GM18907 (cell line): ENCODE results near the gene GPR25.

ENCODE experiments used
- ATAC-seq: cut with Tn5 transposase; IDR thresholded peaks from one replicate; pipeline ENCODE4 v1.9.1; 2021; ENCODE audit warnings: mild to moderate bottlenecking, moderate library complexity; ENCODE audit not compliant: unreplicated experiment

Gene GPR25

DNA sequence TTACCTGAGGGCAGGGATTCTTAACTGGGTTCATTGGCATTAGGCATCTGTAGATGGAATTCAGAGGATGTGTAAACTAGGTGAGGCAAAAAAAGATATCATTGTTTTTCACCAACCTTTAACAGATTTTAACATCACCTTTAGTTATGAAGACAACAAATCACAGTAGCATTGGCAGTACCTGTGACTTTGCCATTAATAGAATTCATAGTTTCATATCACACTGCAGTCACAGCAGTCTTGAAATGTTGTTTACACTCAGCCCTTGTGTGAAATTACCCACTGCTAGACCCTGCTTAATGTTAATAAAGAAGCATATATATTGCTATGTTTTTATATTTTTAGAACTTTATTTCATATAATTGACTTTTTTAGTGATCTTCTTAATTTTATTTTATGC is 20.2 kb downstream of the GPR25 start:
- ATAC-seq, result no peak

DNA sequence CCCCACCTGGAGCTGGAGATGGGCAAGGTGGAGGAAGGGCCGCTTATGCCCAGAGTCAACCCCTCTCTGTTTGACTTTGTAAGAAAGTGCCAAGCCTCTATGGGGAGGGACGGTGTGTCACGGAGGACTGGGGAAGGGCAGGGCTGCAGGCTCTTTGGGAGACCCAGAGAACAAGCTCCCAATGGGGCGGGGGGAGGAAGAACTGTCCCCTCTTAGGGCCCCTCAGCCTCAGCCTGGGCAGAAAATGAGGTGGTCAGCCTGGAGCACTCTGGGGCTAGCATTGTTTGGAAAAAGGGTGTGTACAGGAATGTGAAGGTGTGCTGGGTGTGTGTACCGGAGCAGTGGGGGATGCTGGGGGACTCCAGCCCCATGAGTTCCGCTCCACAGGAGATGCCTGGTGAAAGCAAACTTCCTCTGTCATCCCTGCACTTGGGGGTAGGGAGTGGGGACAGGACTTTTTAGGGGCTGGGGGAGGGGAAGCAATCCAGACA is 20.7 kb downstream of the GPR25 start:
- no peak for ATAC-seq

DNA sequence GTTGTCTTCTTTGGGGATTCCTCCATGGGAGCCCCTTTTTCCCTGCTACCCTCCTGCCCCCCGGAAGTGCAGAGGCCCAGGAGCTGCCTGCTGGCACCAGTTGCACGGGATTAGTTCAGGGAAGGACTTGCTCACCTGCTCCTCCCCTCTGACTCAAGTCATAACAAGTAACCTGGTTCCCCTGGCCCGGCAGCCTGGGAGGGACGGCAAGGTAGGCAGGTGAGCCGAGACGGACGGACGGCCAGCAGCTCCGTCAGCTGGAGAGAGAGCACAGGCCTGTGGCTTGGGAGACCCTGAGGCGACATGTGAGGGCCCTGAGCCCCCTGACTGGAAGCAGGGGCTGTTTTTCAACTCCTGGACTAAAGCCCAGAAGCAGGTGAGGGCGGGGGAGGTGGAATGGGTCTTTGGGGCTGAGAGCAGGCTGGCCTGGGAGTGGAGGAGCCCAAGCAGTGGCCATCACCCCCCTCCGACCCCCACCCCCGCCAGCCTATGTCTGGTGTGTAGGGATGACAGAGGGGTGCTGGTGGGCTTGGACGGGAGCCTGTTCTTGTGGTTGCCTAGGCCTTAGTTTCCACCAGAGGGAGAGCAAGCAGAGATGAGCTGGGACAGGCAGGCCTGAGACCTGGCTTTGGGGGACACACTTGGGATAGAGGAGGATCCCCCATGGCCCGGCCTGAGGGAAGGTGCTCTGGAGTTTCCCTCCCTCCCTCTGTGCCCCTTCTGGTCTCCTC is 22.1 kb downstream of the GPR25 start, which contains the start of gene INAVA:
Gene INAVA (plus strand): TSS at position 189 of the 731 bp plus-strand sequence. CDS start 3,501 bp downstream, outside the sequence.
- ATAC-seq, result no peak

DNA sequence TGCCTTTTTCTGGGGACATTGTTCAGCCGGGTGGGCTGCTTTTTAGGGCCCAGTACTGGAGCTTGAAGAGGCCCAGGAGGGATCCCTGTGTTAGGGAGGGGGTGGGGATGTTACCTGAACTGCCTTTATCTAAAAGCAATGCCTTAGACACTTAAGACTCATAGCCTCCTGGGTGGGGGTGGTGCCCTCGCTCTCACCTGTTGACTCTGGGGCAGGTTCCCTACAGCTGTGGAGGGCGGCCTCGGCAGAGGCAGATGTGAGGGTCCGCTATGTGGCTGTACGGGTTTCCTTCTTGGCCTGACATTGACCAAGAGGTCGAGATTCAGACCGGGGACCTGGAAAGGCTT is 22.6 kb downstream of the GPR25 start:
- ATAC-seq, result no peak

DNA sequence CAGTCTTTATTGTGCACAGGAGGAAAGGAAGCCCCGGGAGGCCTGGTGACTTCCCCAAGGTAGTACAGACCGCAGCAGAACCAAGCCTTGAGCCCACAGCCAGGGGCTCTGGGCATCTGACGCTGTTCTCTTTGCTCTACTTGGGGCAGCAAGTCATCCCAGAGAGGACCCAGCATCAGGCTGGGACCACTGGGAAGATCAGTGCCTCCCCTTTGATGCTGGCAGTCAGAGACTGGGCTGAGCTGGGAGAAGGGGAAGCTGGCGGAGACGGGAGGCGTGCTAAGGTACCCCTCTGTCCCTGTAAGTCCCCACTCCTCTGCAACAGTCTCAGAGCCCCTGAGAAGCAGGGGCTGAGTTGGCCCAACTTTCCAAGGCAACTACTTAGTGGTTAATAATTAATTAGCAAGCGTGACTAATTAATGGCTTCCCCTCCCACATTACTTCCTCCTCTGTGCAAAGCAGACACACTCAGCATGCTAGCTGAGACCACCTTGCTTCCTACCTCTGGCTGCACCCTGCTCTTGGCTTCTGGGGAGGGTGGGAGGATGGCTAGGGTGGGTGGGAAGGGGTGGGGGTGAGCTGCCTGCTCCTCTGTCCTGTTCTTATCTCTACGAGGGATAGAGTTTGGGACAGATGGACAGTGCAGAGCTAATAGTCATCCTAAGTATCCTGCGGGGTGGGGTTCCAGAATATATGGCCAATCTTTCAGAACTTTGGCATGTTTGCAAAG is 23.2 kb downstream of the GPR25 start:
- ATAC-seq, result peak; percentile 69

DNA sequence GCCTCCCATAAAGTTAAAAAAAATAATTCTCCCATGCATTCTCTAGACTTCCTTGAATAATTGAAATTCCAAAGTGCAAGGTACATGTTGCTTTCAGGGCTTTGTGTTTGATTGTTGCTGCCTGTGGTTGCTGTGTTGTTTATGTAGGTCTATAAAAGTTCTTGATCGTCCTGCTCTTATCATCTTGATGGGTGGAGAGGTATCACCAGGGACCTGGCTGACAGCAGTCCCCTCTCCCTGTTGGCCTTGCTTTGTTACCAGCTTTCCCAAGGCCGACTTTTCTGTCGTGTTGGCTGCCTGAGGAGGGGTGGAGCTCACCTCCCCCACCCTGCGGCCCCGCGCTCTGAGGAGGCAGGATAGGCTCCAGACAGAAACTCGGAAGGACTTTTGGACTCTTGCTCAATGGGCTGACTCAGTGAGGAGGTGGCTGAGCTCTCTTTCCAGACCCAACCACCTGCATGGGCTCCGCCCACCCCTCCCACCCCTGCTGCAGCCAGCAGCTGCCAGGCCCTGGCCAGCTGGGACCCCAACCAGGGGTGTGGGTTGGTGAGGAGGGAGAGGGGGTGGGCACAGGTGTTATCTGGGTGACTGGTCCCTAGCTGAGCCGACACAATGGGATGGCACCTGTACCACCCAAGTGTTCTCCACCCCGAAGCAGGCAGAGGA is 23.9 kb downstream of the GPR25 start:
- ATAC-seq, result no peak

DNA sequence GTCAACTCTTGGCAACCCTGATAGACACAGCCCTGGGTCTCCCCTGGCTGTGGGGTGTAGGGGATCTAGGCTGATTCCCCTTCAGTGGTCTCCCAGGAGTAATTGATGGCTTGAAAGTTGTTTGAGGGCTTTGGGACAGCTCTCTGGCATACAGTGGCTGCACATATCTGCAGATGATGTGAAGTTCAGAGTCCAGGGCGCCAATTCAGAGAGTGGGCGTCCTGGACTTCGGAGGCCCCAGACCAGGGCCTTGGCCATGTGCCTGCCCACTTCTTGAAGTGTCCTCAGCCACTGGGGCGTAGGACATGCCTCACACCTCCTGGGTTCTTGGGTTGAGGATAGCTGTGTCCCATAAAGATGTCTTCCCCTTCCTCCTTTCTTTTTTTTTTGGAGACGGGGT is 24.5 kb downstream of the GPR25 start:
- no peak for ATAC-seq

DNA sequence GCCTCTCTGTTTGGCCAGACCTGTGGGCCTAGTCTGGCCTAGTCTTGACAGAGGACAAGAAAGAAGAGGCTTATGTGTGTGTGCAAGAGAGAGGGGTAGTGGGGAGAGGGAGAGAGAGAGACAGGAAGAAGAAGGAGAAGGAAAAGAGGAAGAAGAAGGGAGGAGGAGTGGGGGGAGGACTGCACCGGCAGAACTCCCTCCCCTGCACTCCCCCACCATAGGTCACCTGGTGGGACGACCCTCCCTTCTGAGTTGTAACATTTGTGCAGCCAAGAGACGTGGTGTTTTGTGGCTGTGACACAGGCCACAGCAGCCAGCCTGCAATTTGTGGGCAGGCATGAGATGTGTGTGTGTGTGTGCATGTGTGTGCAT is 26.2 kb downstream of the GPR25 start:
- ATAC-seq, result no peak

DNA sequence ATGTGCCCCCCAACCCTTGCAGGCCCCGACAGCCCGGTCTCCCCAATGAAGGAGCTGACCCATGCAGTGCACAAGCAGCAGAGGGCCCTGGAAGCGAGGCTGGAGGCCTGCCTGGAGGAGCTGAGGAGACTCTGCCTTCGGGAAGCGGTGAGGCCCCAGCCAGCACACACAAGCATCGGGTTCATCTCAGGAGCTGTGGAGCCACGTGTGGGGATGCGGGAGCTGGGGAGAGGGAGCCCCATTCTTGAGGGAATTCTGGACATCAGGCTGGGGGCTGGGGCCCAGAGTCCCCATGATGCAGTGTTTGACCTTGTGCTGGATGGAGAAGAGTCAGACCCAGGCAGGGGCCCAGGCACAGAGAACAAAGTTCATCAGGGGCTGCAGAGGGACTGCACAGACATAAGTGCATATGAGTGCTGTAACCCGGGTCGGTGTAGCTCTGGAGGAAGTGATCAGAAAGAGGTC is 26.7 kb downstream of the GPR25 start:
- ATAC-seq, result no peak

DNA sequence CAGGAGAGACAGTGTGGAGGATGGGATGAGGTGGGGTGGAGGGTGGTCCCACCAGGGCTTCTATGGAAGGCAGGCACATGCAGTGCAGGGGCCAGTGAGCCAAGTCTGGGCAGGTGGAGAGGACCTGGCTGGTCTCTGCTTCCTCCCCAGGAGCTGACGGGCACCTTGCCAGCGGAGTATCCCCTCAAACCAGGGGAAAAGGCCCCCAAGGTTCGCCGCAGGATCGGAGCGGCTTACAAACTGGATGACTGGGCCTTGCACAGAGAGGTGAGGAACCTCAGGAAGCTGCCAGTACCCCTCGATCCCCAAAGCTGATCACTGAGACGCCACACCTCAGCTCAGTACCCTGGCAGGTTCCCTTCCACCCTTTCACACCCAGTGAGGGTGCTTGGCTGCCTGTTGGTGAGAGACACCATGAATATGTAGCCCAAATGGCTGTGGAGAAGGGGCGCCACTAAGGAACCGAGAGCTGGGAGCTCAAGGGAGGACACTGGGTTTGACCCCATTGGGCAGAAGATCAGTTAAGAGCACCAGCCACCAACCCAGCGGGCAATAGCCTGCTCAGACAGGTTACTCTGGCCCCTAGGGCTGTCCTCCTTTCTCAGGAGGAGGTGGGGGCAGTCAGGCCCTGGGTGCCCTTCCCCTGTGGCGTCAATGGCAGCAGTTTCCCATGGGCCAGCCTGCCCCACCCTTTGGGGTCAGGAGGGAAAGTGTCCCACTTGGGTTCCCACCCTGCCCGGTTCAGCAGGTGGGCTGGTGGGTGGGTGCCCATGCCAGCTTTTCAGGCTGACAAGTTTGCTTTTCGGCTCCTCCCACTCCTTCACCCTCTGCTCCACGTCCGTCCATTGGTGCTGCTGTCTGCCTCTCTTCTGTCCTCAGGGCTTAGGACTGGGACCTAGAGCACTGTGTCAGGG is 27.4 kb downstream of the GPR25 start:
- ATAC-seq, result no peak

DNA sequence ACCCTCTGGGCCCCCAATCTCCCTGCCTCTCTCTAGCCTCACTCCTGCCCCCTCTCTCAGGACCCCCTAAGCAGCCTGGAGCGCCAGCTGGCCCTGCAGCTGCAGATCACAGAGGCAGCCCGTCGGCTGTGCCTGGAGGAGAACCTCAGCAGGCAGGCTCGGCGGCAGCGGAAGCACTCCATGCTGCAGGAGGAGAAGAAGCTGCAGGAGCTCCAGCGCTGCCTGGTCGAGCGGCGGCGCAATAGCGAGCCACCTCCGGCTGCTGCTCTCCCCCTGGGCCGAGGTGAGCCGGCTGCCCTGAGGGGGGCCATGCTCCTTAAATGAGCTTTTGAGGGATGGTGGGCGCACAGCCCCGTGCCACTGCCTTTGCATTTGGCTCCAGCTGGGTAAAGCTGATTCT is 28.1 kb downstream of the GPR25 start:
- no peak for ATAC-seq

DNA sequence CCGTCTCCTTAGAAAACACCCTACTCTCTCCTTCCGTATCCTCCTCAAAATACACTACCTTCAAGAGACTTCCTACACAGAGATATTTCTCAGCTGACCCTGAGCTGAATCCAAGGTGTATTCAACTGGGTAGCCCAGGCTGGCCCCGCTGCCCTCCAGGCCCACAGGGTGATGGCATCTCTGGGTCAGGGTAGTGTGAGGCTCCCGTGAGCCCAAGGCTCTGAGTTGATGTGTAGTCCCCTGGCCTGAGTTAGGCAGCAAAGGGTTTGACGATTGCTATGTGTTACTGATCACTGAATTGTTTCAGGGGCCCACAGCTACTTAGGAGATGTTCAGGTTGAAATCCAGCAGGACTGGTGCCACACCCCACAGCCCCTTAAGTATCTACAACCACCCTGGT is 28.6 kb downstream of the GPR25 start:
- no peak for ATAC-seq

DNA sequence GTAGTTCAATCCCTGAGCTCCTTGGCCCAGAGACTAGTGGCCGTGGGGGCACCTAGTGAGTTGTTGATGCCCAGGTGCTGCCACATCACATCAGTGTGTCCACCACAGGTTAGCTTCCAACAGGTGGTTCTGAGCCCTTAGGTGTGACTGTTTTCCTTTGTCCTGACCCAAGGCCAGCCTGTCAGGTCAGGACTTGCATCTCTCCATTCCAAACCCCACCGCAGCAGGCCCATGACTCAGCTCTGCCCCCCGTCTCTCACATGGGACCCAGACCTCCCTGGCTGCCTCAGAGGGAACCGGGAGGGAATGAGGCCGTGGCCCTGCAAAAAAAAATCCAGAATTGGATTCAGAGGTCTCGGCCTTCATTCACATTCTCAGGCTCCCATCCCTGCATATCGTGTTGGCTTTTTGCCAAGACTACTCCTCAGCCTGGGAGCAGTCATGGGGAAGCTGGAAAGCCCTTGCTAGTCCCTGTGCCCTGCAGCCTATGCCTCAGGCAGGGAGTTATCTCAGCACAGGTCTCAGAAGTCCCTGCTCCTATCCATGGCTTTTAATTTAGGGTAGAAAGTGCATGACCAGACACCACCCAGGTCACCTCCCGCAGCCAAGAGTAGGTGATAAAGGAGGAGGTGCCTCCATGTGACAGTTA is 29.1 kb downstream of the GPR25 start:
- no peak for ATAC-seq

DNA sequence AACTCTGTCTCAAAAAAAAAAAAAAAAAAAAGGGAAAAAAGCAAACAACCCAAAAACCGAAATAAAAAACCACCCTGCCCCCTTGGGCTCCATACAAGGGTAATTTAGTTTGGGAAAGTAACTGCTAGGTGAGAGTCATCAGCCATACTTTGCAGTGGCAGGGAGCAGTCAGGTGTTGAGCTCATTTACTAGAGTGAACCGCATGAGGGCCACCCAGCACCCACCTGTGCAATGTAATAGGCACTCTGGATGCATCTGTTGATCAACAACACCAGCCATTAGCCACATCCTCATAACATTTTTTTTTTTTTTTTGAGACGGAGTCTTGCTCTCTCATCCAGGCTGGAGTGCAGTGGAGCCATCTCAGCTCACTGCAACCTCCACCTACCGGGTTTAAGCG is 31.0 kb downstream of the GPR25 start:
- no peak for ATAC-seq

DNA sequence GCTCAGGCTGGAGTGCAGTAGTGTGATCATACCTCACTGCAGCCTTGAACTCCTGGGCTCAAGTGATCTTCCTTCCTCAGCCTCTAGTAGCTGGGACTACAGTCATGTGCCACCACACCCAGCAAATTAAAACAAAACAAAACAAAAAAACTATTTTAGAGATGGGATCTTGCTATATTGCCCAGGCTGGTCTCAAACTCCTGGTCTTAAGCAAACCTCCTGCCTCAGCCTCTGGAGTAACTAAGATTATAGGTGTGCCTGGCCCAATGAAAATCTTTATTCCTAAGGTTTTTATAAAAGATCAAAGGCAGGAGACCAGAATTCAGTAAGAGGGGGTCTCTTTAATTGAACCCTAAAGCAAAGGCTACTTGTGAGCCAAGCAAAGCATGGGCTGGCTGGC is 32.0 kb downstream of the GPR25 start:
- no peak for ATAC-seq

DNA sequence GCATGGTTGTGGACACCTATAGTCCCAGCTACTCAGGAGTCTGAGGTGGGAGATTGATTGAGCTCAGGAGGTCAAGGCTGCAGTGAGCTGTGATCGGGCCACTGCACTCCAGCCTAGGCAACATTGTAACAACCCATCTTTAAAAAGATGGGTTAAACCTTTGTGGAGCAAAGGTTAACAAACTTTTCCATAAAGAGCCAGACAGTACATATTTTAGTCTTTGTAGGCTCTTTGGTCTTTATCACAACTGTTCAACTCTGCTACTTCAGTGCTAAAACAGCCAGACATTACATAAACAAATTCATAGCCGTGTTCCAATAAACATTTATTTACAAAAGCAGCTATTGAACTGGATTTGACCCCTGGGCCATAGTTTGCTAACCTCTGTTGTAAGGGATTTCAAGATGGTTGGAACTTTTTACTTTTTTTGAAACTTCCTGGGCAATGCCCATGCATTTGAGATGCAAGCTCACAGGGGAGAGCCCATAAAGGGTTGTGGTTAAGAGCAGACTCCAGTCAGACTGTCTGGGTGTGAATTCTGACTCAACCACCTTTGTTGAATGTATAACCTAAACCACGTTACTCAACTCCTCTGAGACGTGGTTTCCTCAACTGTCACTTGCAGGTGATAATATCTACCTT is 32.8 kb downstream of the GPR25 start:
- ATAC-seq, result peak; percentile 35

DNA sequence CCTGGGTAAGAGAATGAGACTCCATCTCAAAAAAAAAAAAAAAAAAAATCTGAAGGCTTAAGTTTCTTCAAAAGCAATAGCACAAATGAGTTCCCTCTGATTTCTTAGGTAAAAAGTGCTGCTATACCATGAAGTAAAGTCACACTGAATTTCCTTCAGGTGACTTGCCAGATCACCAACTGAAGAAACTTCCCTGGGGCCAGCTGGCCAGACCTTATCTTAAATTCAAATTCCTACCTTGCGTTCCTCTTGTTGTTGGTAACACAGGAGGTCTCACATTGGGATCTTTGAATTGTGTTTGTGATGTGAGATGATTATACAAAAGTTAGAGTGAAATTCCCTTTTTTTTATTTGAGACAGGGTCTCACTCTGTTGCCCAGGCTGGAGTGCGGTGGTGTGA is 33.7 kb downstream of the GPR25 start:
- ATAC-seq, result no peak

DNA sequence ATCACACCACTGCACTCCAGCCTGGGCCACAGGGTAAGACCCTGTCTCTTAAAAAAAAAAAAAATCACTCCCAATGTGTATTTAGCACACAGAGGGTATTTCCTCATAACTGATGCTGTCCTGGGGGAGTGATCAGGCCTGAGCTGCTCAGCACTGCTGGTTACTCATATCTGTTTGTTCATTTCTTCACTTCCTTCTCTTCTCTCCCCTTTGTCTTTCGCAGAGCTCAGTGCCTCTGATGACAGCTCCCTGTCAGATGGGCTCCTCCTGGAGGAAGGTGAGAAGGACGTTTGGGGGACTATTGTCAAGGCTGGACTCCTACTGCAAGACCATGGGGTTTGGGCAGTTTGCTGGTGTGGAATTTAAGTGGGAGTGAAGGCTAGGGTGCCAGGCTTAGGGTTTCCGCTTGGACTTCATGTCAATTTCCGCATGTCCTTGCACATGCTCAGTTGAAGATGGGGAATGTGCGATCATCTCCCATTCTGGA is 34.9 kb downstream of the GPR25 start:
- peak; percentile 60 for ATAC-seq

DNA sequence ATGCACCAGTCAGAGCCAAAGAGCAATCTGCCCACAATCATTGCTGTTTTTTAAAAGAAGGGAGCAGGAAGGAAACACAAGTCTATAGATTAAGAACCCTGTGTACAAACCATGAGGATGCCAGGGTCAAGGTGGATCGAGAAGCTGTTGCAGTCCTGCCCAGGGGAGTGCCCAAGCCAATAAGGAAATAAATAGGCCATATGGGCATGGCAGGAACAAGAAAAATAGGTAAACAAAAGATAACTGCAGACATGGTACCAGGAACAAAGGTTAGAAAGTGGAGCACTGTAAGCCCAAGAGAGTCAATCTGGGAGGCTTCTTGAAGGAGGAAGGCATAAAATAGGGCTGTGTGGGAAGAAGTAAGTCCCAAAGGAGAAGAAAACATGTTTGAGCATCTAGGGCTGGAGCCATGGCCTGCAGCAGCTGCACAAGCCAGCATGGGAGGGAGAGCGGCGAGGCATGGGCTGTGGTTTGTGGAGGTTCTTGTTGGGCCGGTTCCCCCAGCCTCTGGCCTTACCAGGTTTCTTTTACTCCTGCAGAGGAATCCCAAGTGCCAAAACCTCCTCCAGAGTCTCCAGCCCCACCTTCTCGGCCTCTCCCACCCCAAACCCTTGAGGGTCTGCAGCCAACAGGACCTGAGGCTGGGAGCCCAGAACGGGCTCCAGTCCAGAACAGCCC is 35.5 kb downstream of the GPR25 start:
- ATAC-seq, result no peak
